ENCODE data around the gene SIGLEC1.

DNA sequence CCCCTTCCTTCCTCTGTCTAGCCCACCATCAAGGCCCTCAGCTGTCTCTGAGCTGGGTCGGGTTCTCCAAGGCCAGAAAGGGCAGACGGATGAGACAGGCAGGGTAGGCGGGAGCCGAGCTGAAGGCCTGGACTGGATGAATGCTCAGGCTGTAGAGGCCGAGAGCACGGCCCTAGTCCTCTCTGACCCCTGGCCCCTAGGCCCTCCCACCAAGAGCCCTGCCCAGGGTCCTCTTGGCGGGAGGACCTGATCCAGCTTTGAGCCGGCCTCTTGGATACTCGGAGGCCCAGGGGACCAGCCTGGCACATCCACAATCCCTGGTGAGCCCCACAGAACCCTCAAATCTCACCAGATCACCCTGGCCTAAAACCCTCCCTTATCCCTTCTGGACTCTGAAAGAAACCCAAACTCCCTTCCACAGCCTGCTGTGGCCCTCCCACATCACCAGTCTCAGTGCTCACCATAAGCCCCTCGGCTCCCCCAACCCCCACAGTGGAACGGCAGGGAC is 47.0 kb upstream of the SIGLEC1 start:
- TF ChIP-seq, protein P1, sequence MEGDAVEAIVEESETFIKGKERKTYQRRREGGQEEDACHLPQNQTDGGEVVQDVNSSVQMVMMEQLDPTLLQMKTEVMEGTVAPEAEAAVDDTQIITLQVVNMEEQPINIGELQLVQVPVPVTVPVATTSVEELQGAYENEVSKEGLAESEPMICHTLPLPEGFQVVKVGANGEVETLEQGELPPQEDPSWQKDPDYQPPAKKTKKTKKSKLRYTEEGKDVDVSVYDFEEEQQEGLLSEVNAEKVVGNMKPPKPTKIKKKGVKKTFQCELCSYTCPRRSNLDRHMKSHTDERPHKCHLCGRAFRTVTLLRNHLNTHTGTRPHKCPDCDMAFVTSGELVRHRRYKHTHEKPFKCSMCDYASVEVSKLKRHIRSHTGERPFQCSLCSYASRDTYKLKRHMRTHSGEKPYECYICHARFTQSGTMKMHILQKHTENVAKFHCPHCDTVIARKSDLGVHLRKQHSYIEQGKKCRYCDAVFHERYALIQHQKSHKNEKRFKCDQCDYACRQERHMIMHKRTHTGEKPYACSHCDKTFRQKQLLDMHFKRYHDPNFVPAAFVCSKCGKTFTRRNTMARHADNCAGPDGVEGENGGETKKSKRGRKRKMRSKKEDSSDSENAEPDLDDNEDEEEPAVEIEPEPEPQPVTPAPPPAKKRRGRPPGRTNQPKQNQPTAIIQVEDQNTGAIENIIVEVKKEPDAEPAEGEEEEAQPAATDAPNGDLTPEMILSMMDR (IDR thresholded peaks at IDR 0.05; ENCODE audit: extremely low read depth in 1 of 2, insufficient read depth in 1 of 2, low read depth in 1 of 2, low read length in 2 of 2) = no peak
- TF ChIP-seq POLR2AphosphoS5 (IDR thresholded peaks at IDR 0.05; ENCODE audit: insufficient read depth, low read depth, low read length) (no peak), EZH2 (IDR thresholded peaks at IDR 0.05; ENCODE audit: borderline replicate concordance, low read depth, low read length, severe bottlenecking) (no peak), POLR2A (IDR thresholded peaks at IDR 0.05; ENCODE audit: low read depth, low read length) (no peak), MYC (IDR thresholded peaks at IDR 0.05; ENCODE audit: low read depth, low read length) (no peak), FOS (IDR thresholded peaks at IDR 0.05; ENCODE audit: borderline replicate concordance, insufficient read depth, low read length) (no peak), JUN (IDR thresholded peaks at IDR 0.05; ENCODE audit: borderline replicate concordance, insufficient read depth, insufficient read length, low read depth) (no peak), GATA2 (IDR thresholded peaks at IDR 0.05; ENCODE audit: insufficient read depth, insufficient read length, low read depth, low read length) (no peak)
- TF ChIP-seq, protein P2, sequence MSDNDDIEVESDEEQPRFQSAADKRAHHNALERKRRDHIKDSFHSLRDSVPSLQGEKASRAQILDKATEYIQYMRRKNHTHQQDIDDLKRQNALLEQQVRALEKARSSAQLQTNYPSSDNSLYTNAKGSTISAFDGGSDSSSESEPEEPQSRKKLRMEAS (IDR thresholded peaks at IDR 0.05; ENCODE audit: insufficient read depth, insufficient read length) = no peak
